ENCODE measurements around the gene PPIB. TPM values are rescaled to one million over a fixed set of nuclear protein-coding genes. Genes with fewer than 3 reads are reported as not detected.
A peak's percentile ranks its signal among the peaks of the same experiment; 100 is the strongest.

Gene PPIB
- 372 and 398 TPM in 2 replicates for total RNA-seq (2014; rRNA removed; shearing (Covaris generic))
- polyA plus RNA-seq (2016; fragmentation: Nextera tagmentation; extraction: Ambion mirVana), result 870 and 887 TPM in 2 replicates
- long read RNA-seq, transcript PPIB-201 (5 exons, 1,081 nt), result major isoform, 326 of 344 reads
- long read RNA-seq, partial matches to known transcripts, result 0 of 344 reads
- long read RNA-seq, other reads (novel, unspliced or antisense), result 17 of 344 reads

DNA sequence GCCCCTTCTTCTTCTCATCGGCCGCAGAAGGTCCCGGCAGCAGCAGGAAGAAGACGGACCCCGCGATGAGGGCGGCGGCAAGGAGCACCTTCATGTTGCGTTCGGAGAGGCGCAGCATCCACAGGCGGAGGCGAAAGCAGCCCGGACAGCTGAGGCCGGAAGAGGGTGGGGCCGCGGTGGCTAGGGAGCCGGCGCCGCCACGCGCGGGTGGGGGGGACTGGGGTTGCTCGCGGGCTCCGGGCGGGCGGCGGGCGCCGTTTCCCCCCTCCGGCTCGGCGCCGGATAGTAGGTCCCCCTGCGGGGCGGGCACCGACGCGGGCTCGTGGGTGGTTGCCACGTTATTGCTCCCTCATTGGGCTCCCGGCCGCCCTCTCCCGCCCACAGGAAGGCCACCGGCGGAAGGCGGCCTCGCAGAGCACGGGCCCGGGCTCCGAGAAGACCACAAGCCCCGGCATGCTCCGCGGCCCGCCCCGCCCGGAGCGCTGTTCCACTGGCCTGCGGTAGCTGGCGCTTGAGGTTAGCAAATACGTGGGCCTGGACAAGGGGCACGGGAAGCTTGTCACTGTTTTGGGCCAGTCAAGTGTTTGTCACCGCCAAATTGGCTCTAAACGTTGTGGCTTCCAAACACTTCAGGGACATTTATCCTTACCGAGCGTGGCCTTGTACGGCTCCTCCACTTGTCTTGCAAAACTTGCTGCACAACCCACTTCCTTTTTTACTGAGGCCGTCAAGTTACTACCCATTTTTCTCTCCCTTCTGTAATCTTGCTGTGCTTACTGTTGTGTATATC is at the start of gene PPIB:
TSS of gene PPIB (minus strand) at position 154 of the 790 bp plus-strand sequence. CDS start at position 118, 36 bp downstream.
- H3K4me2 ChIP-seq, result peak within 1 kb of the TSS; percentile 96
- H3K27ac Mint-ChIP-seq, result peak within 1 kb of the TSS; percentile 82
- peaks cover 24% of the 10 kb centered on the region for H3K4me1 Mint-ChIP-seq
- H3K4me1 ChIP-seq (ENCODE audit: insufficient read depth), result peaks cover 25% of the 10 kb centered on the region
- ATAC-seq (peak; percentile 97), DNase-seq (ENCODE audit: low spot score) (peak; percentile 97)
- peaks cover 23% of the 10 kb centered on the region for H3K36me3 ChIP-seq (ENCODE audit: insufficient read depth)
- H3K79me2 ChIP-seq (replicated peaks; ENCODE audit: insufficient read depth), result peaks cover 21% of the 10 kb centered on the region
- no peaks in the 10 kb centered on the region for H3K9me2 ChIP-seq (ENCODE audit: insufficient read depth)
- peak within 1 kb of the TSS; percentile 94 for H2AFZ ChIP-seq
- H3K4me3 ChIP-seq, result peak within 1 kb of the TSS; percentile 68
- peaks cover 18% of the 10 kb centered on the region; the same call in 1 of the 2 replicates for H3F3A ChIP-seq (replicated peaks; ENCODE audit: low read depth)
- peak within 1 kb of the TSS; percentile 81 for H3K27ac ChIP-seq (ENCODE audit: low read depth)
- H3K27me3 Mint-ChIP-seq (ENCODE audit: insufficient read depth, low read depth, poor library complexity), result peaks cover 4% of the 10 kb centered on the region
- peaks cover 8% of the 10 kb centered on the region for H4K20me1 ChIP-seq (replicated peaks; ENCODE audit: insufficient read depth)
- peaks cover 32% of the 10 kb centered on the region for H3K36me3 Mint-ChIP-seq (ENCODE audit: low read depth)
- no peaks in the 10 kb centered on the region for H3K27me3 ChIP-seq (ENCODE audit: insufficient read depth)
- H3K9me3 Mint-ChIP-seq, result no peaks in the 10 kb centered on the region
- TF ChIP-seq, protein P1, sequence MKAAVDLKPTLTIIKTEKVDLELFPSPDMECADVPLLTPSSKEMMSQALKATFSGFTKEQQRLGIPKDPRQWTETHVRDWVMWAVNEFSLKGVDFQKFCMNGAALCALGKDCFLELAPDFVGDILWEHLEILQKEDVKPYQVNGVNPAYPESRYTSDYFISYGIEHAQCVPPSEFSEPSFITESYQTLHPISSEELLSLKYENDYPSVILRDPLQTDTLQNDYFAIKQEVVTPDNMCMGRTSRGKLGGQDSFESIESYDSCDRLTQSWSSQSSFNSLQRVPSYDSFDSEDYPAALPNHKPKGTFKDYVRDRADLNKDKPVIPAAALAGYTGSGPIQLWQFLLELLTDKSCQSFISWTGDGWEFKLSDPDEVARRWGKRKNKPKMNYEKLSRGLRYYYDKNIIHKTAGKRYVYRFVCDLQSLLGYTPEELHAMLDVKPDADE (IDR thresholded peaks at IDR 0.05), result peak; percentile 76
- TF ChIP-seq ZNF114 (CRISPR knock-in tag; IDR thresholded peaks at IDR 0.05), result no peak
- TF ChIP-seq CREB1 (CRISPR knock-in tag; IDR thresholded peaks at IDR 0.05; ENCODE audit: low read depth), result peak; percentile 82
- TF ChIP-seq, protein P2, sequence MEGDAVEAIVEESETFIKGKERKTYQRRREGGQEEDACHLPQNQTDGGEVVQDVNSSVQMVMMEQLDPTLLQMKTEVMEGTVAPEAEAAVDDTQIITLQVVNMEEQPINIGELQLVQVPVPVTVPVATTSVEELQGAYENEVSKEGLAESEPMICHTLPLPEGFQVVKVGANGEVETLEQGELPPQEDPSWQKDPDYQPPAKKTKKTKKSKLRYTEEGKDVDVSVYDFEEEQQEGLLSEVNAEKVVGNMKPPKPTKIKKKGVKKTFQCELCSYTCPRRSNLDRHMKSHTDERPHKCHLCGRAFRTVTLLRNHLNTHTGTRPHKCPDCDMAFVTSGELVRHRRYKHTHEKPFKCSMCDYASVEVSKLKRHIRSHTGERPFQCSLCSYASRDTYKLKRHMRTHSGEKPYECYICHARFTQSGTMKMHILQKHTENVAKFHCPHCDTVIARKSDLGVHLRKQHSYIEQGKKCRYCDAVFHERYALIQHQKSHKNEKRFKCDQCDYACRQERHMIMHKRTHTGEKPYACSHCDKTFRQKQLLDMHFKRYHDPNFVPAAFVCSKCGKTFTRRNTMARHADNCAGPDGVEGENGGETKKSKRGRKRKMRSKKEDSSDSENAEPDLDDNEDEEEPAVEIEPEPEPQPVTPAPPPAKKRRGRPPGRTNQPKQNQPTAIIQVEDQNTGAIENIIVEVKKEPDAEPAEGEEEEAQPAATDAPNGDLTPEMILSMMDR (conservative IDR thresholded peaks at IDR 0.05; ENCODE audit: low read depth in 2 of 2), result peak; percentile 35 to 77; a peak in 3 of 4 replicates
- no peak for TF ChIP-seq ZNF331 (CRISPR knock-in tag; IDR thresholded peaks at IDR 0.05; ENCODE audit: low read depth)
- peak; percentile 80 for TF ChIP-seq POLR2AphosphoS5 (IDR thresholded peaks at IDR 0.05; ENCODE audit: low read depth)
- TF ChIP-seq, protein P3, sequence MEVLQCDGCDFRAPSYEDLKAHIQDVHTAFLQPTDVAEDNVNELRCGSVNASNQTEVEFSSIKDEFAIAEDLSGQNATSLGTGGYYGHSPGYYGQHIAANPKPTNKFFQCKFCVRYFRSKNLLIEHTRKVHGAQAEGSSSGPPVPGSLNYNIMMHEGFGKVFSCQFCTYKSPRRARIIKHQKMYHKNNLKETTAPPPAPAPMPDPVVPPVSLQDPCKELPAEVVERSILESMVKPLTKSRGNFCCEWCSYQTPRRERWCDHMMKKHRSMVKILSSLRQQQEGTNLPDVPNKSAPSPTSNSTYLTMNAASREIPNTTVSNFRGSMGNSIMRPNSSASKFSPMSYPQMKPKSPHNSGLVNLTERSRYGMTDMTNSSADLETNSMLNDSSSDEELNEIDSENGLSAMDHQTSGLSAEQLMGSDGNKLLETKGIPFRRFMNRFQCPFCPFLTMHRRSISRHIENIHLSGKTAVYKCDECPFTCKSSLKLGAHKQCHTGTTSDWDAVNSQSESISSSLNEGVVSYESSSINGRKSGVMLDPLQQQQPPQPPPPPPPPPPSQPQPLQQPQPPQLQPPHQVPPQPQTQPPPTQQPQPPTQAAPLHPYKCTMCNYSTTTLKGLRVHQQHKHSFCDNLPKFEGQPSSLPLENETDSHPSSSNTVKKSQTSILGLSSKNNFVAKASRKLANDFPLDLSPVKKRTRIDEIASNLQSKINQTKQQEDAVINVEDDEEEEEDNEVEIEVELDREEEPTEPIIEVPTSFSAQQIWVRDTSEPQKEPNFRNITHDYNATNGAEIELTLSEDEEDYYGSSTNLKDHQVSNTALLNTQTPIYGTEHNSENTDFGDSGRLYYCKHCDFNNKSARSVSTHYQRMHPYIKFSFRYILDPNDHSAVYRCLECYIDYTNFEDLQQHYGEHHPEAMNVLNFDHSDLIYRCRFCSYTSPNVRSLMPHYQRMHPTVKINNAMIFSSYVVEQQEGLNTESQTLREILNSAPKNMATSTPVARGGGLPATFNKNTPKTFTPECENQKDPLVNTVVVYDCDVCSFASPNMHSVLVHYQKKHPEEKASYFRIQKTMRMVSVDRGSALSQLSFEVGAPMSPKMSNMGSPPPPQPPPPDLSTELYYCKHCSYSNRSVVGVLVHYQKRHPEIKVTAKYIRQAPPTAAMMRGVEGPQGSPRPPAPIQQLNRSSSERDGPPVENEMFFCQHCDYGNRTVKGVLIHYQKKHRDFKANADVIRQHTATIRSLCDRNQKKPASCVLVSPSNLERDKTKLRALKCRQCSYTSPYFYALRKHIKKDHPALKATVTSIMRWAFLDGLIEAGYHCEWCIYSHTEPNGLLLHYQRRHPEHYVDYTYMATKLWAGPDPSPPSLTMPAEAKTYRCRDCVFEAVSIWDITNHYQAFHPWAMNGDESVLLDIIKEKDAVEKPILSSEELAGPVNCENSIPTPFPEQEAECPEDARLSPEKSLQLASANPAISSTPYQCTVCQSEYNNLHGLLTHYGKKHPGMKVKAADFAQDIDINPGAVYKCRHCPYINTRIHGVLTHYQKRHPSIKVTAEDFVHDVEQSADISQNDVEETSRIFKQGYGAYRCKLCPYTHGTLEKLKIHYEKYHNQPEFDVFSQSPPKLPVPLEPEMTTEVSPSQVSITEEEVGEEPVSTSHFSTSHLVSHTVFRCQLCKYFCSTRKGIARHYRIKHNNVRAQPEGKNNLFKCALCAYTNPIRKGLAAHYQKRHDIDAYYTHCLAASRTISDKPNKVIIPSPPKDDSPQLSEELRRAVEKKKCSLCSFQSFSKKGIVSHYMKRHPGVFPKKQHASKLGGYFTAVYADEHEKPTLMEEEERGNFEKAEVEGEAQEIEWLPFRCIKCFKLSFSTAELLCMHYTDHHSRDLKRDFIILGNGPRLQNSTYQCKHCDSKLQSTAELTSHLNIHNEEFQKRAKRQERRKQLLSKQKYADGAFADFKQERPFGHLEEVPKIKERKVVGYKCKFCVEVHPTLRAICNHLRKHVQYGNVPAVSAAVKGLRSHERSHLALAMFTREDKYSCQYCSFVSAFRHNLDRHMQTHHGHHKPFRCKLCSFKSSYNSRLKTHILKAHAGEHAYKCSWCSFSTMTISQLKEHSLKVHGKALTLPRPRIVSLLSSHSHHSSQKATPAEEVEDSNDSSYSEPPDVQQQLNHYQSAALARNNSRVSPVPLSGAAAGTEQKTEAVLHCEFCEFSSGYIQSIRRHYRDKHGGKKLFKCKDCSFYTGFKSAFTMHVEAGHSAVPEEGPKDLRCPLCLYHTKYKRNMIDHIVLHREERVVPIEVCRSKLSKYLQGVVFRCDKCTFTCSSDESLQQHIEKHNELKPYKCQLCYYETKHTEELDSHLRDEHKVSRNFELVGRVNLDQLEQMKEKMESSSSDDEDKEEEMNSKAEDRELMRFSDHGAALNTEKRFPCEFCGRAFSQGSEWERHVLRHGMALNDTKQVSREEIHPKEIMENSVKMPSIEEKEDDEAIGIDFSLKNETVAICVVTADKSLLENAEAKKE (CRISPR knock-in tag; IDR thresholded peaks at IDR 0.05), result no peak
- no peak for TF ChIP-seq EZH2phosphoT487 (IDR thresholded peaks at IDR 0.05; ENCODE audit: unreplicated experiment)
- TF ChIP-seq NANOG (IDR thresholded peaks at IDR 0.05; ENCODE audit: borderline replicate concordance), result no peak
- no peak for TF ChIP-seq STAT1 (IDR thresholded peaks at IDR 0.05; ENCODE audit: unreplicated experiment)
- peak within 1 kb of the TSS; percentile 89 for H3K4me3 Mint-ChIP-seq
